NB4 (cell line): ENCODE data around the gene CLCN7.

Experiments used
- CTCF ChIP-seq: IDR thresholded peaks from one replicate; pipeline ENCODE4 v1.5.1; 2012; ENCODE audit warnings: low read depth, low read length
- POLR2A ChIP-seq: IDR thresholded peaks from 2 replicates; pipeline ENCODE4 v1.6.1; 2011; ENCODE audit warnings: mild to moderate bottlenecking; ENCODE audit not compliant: insufficient read length; ENCODE audit errors: extremely low read depth

GRCh38 chr16:1468426-1468810, 6.4 kb downstream of the CLCN7 start:
- TF ChIP-seq POLR2A (no peak), CTCF (no peak)
